Measurements from ENCODE around the gene HIF3A.

The HIF3A gene

GRCh38 chr19:46291829-46292228, 5.0 kb upstream of the HIF3A start:
- no peak for TF ChIP-seq CTCF (IDR thresholded peaks at IDR 0.05; ENCODE audit: unreplicated experiment in 3 of 3)
- Mint-ChIP-seq H3K9me3 (peaks cover 2% of the 10 kb centered on the region), H3K36me3 (ENCODE audit: low read depth) (no peaks in the 10 kb centered on the region), H3K27me3 (ENCODE audit: low read depth) (peaks cover 11% of the 10 kb centered on the region), H3K4me3 (no peak overlapping the region), H3K27ac (no peak overlapping the region), H3K4me1 (peaks cover 17% of the 10 kb centered on the region)

- no peaks in the 10 kb centered on the region for H3K36me3 Mint-ChIP-seq (ENCODE audit: low read depth)
- peaks cover 11% of the 10 kb centered on the region for H3K27me3 Mint-ChIP-seq (ENCODE audit: low read depth)
- no peak overlapping the region for H3K4me3 Mint-ChIP-seq
- H3K9me3 Mint-ChIP-seq: no peaks in the 10 kb centered on the region
- peak overlapping the region in 1 of 3 experiments; percentile 28 for H3K27ac Mint-ChIP-seq
- TF ChIP-seq CTCF (IDR thresholded peaks at IDR 0.05; ENCODE audit: unreplicated experiment in 3 of 3): no peak
- H3K4me1 Mint-ChIP-seq: peaks cover 27% of the 10 kb centered on the region
Observed at GRCh38 chr19:46294494-46294893, 2.3 kb upstream of the HIF3A start.

GRCh38 chr19:46295401-46296201, 1.2 kb upstream of the HIF3A start:
- peaks cover 38% of the 10 kb centered on the region for H3K4me1 Mint-ChIP-seq
- H3K9me3 Mint-ChIP-seq: no peaks in the 10 kb centered on the region
- H3K4me3 Mint-ChIP-seq: peak overlapping the region; percentile 66 to 91 (median 77)
- H3K36me3 Mint-ChIP-seq (ENCODE audit: low read depth): no peaks in the 10 kb centered on the region
- peaks cover 11% of the 10 kb centered on the region for H3K27me3 Mint-ChIP-seq (ENCODE audit: low read depth)
- H3K27ac Mint-ChIP-seq: peak overlapping the region in 2 of 3 experiments; percentile 42 to 67
- no peak for TF ChIP-seq CTCF (IDR thresholded peaks at IDR 0.05; ENCODE audit: unreplicated experiment in 3 of 3)

DNA sequence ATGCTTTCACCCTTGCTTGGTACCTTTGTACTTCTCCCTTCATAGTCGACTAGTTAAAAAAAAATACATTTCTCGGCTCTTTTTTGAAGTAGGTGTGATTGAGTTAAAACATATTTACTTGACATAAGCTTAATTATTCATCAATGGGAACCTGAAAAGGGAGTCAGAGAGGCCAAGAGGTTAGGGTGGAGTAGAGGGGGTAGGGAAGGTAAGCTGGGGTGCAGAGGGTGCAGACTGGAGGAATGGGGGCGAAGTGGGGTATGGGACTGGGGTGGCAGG, 701 bp upstream of the HIF3A start:
- Mint-ChIP-seq H3K27ac (peak overlapping the region in 2 of 3 experiments; percentile 67 to 95), H3K4me1 (peaks cover 40% of the 10 kb centered on the region), H3K9me3 (no peaks in the 10 kb centered on the region), H3K4me3 (peak overlapping the region; percentile 77 to 91 (median 91)), H3K27me3 (ENCODE audit: low read depth) (peaks cover 11% of the 10 kb centered on the region), H3K36me3 (ENCODE audit: low read depth) (no peaks in the 10 kb centered on the region)
- no peak for TF ChIP-seq CTCF (IDR thresholded peaks at IDR 0.05; ENCODE audit: unreplicated experiment in 3 of 3)

DNA sequence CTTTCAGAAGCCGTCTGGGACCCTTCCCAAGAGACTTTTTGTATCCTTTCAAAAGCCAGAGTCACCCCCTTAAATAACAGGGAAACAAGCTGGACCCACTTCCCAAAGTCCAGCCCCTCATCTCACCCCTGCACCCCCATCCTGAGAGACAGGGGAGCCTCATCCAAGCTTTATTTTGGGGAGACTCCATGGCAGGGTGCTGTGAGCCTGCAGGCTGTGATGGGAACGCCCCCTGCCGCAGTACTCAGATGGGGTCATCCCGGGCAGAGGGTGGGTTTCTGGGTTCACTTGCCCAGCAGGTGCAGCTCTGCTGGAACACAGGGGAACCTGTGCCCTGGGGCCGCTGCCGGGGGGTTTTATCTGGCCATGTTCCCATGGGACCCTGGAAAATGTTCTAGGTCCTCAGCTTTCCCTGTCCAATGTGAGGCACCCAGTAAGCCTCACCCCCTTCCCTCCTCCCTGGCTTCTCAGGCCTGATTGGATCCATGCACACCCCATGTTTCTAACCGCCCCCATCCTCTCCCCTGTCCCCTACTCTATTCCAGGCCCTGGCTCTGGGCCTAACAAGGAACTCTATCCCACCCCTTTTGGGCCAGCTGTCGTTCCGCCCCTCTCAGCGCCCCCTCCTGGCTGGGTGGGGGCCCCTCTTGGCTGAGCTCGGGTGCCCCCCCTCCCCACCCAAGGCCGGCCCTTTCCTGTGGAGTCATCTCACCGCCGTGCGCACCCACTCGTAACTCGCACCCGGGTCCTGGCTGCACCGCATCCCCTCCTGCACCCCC, 1.0 kb downstream of the HIF3A start:
- H3K27ac Mint-ChIP-seq: peak overlapping the region; percentile 74 to 98 (median 95)
- no peak for TF ChIP-seq CTCF (IDR thresholded peaks at IDR 0.05; ENCODE audit: unreplicated experiment in 3 of 3)
- H3K27me3 Mint-ChIP-seq (ENCODE audit: low read depth): peaks cover 11% of the 10 kb centered on the region

More for the DNA sequence above, 1.0 kb downstream of the HIF3A start:
- peak overlapping the region; percentile 91 for H3K4me3 Mint-ChIP-seq
- peaks cover 45% of the 10 kb centered on the region for H3K4me1 Mint-ChIP-seq
- no peaks in the 10 kb centered on the region for H3K9me3 Mint-ChIP-seq
- H3K36me3 Mint-ChIP-seq (ENCODE audit: low read depth): peaks cover 2% of the 10 kb centered on the region
